PC-9 (cell line): ENCODE data around the gene FAM180A. TPM values are rescaled to one million over a fixed set of nuclear protein-coding genes. Genes with fewer than 3 reads are reported as not detected.
A peak's percentile ranks its signal among the peaks of the same experiment; 100 is the strongest.

Source experiments
- BruUV-seq: library from RNA; stranded (reverse); fragments of 400-500 nt; replicated peaks from 2 replicates; lab custom pipeline; 2021; lab: Mats Ljungman, UMichigan
- CTCF ChIA-PET: fragments of 300-600 bp; sonication (Branson Sonifier 250); formaldehyde crosslinking; loops from one replicate; lab custom pipeline; 2022; ENCODE audit warnings: antibody characterized with exemption; lab: Charles Lee
- POLR2A ChIA-PET: fragments of 300-600 bp; sonication (Branson Sonifier 250); formaldehyde crosslinking; loops from one replicate; lab custom pipeline; 2022; ENCODE audit warnings: antibody characterized with exemption; ENCODE audit not compliant: unreplicated experiment; lab: Charles Lee
- DNase-seq, 2 experiments: peaks; one replicate each; pipeline versions ENCODE4 v3.0.0 to v3.0.0-alpha.2; 2015 to 2022; ENCODE audit warnings: mixed read lengths in 1 of 2
- H2AFZ ChIP-seq: fragments of 200-600 bp; sonication (generic); 2 replicates; pipeline ENCODE4 v1.8.1; 2017; ENCODE audit warnings: antibody characterized with exemption
- H3F3A ChIP-seq: fragments of 200-600 bp; sonication (generic); 2 replicates; pipeline ENCODE4 v1.8.1; 2017; ENCODE audit warnings: antibody characterized with exemption, mild to moderate bottlenecking, low read depth; ENCODE audit not compliant: insufficient read depth
- H3K27ac ChIP-seq: fragments of 200-600 bp; sonication (generic); 2 replicates; pipeline ENCODE4 v1.6.1; 2016; ENCODE audit warnings: mixed run types
- H3K27me3 ChIP-seq: fragments of 200-600 bp; sonication (generic); 2 replicates; pipeline ENCODE4 v1.6.1; 2016; ENCODE audit warnings: low read depth, mixed run types; ENCODE audit not compliant: insufficient read depth
- H3K36me3 ChIP-seq: fragments of 200-600 bp; sonication (generic); 2 replicates; pipeline ENCODE4 v1.6.1; 2016; ENCODE audit warnings: low read depth, mixed run types
- H3K4me1 ChIP-seq: fragments of 200-600 bp; sonication (generic); replicated peaks from 2 replicates; pipeline ENCODE4 v1.6.1; 2016; ENCODE audit warnings: mixed run types; ENCODE audit not compliant: insufficient read depth
- H3K4me2 ChIP-seq: fragments of 200-600 bp; sonication (generic); 2 replicates; pipeline ENCODE4 v1.6.1; 2017; ENCODE audit warnings: mixed run types
- H3K4me3 ChIP-seq: fragments of 200-600 bp; sonication (generic); 2 replicates; pipeline ENCODE4 v1.6.1; 2016; ENCODE audit warnings: mixed run types
- H3K79me2 ChIP-seq: fragments of 200-600 bp; sonication (generic); 2 replicates; pipeline ENCODE4 v1.6.1; 2017; ENCODE audit warnings: low read depth, mixed run types
- H3K9me2 ChIP-seq: fragments of 200-600 bp; sonication (generic); 2 replicates; pipeline ENCODE4 v1.8.1; 2017; ENCODE audit warnings: mild to moderate bottlenecking; ENCODE audit not compliant: insufficient read depth
- H3K9me3 ChIP-seq: fragments of 200-600 bp; sonication (generic); 2 replicates; pipeline ENCODE4 v1.8.1; 2016; ENCODE audit warnings: low read depth; ENCODE audit not compliant: insufficient read depth
- H4K20me1 ChIP-seq: fragments of 200-600 bp; sonication (generic); 2 replicates; pipeline ENCODE4 v1.8.1; 2017; ENCODE audit not compliant: insufficient read depth
- CTCF ChIP-seq: fragments of 200-600 bp; sonication (generic); conservative IDR thresholded peaks from 2 replicates; pipeline ENCODE4 v1.6.1; 2017; ENCODE audit warnings: mixed run types, antibody characterized with exemption, mild to moderate bottlenecking, moderate library complexity
- EZH2 ChIP-seq: fragments of 200-600 bp; sonication (generic); IDR thresholded peaks from 2 replicates; pipeline ENCODE4 v1.8.0; 2017; ENCODE audit warnings: antibody characterized with exemption, low read depth
- intact Hi-C: fragments of 100-400 bp; cut with micrococcal nuclease; formaldehyde crosslinking; loops from one replicate; pipeline ENCODE4 v1.10.0; 2022; ENCODE audit not compliant: unreplicated experiment
- total RNA-seq: library from RNA; stranded (reverse); gene quantifications from 2 replicates; pipeline ENCODE4 v1.2.3, GENCODE V29; 2021

The FAM180A gene
- total RNA-seq, 1 experiment from 2014 or later = not detected

- no peaks in the 10 kb centered on the region for H3K27me3 ChIP-seq
- intact Hi-C loops = no loop called here
- H3K4me1 ChIP-seq = peaks cover 37% of the 10 kb centered on the region
- H3K27ac ChIP-seq = peak overlapping the region; percentile 31; the same call in 1 of the 2 replicates
- H3K9me2 ChIP-seq = no peaks in the 10 kb centered on the region
- CTCF ChIA-PET = interaction anchor here (0.8 kb wide), 1 partner anchor 442 kb away, joined by 3 read pairs; no protein-coding TSS in a partner anchor
- DNase-seq = peak; percentile 25 to 80
- POLR2A ChIA-PET = interaction anchor here (0.6 kb wide), 2 partner anchors 28 to 77 kb away, joined by 3 to 4 read pairs; no protein-coding TSS in a partner anchor
- no peaks in the 10 kb centered on the region for H3K79me2 ChIP-seq
- no peaks in the 10 kb centered on the region for H3K9me3 ChIP-seq
- H3K4me2 ChIP-seq = peak overlapping the region; percentile 32; the same call in 1 of the 2 replicates
- H4K20me1 ChIP-seq = no peaks in the 10 kb centered on the region
- H3K36me3 ChIP-seq = no peaks in the 10 kb centered on the region
- H2AFZ ChIP-seq = no peak overlapping the region
- TF ChIP-seq CTCF = no peak
- TF ChIP-seq EZH2 = no peak
- H3F3A ChIP-seq = peaks cover 33% of the 10 kb centered on the region
- BruUV-seq = no TSS peak
- no peak overlapping the region for H3K4me3 ChIP-seq
Measured at GRCh38 chr7:135716677-135717238, 31.9 kb downstream of the FAM180A start.

- no peak overlapping the region for H3K27ac ChIP-seq
- POLR2A ChIA-PET = no interaction called here
- H4K20me1 ChIP-seq = no peaks in the 10 kb centered on the region
- intact Hi-C loops = loop anchor here (2.0 kb wide), 1 partner anchor 37 kb away; no protein-coding TSS in a partner anchor
- H3K9me3 ChIP-seq = no peaks in the 10 kb centered on the region
- no peaks in the 10 kb centered on the region for H3K27me3 ChIP-seq
- H3K79me2 ChIP-seq = no peaks in the 10 kb centered on the region
- TF ChIP-seq CTCF (no peak), EZH2 (no peak)
- H3K9me2 ChIP-seq = no peaks in the 10 kb centered on the region
- peaks cover 37% of the 10 kb centered on the region for H3K4me1 ChIP-seq
- no peak overlapping the region for H2AFZ ChIP-seq
- no peaks in the 10 kb centered on the region for H3K36me3 ChIP-seq
- no peak for DNase-seq
- BruUV-seq = no TSS peak
- H3F3A ChIP-seq = peaks cover 33% of the 10 kb centered on the region
- CTCF ChIA-PET = interaction anchor here (0.6 kb wide), 1 partner anchor 1726 kb away, joined by 9 read pairs; no protein-coding TSS in a partner anchor
- H3K4me3 ChIP-seq = no peak overlapping the region
- no peak overlapping the region; the same call in 1 of the 2 replicates for H3K4me2 ChIP-seq
Measured at GRCh38 chr7:135715673-135716072, 32.9 kb downstream of the FAM180A start.

GRCh38 chr7:135715055-135715522 is 33.5 kb downstream of the FAM180A start:
- no peaks in the 10 kb centered on the region for H3K9me2 ChIP-seq
- CTCF ChIA-PET = no interaction called here
- no peaks in the 10 kb centered on the region for H3K79me2 ChIP-seq
- POLR2A ChIA-PET = interaction anchor here (0.6 kb wide), 1 partner anchor 51 kb away, joined by 6 read pairs; no protein-coding TSS in a partner anchor
- H3K4me1 ChIP-seq = peaks cover 37% of the 10 kb centered on the region
- H3K4me3 ChIP-seq = no peak overlapping the region; the same call in 1 of the 2 replicates
- 0 out of 2 replicates have a peak overlapping the region, but pooled peaks have one; percentile 65 for H3K27ac ChIP-seq
- no peak for TF ChIP-seq CTCF
- TF ChIP-seq EZH2 = no peak
- H3K27me3 ChIP-seq = no peaks in the 10 kb centered on the region
- peak overlapping the region; percentile 61; the same call in 1 of the 2 replicates for H2AFZ ChIP-seq
- peak overlapping the region; percentile 69 for H3K4me2 ChIP-seq
- peaks cover 33% of the 10 kb centered on the region for H3F3A ChIP-seq
- no peaks in the 10 kb centered on the region for H4K20me1 ChIP-seq
- DNase-seq = no peak
- intact Hi-C loops = loop anchor here (2.0 kb wide), 1 partner anchor 36 kb away; no protein-coding TSS in a partner anchor
- no peaks in the 10 kb centered on the region for H3K9me3 ChIP-seq
- H3K36me3 ChIP-seq = no peaks in the 10 kb centered on the region
- no TSS peak for BruUV-seq
